Calu3 (cell line): ENCODE results near the gene AKAP13. TPM values are rescaled to one million over a fixed set of nuclear protein-coding genes. Genes with fewer than 3 reads are reported as not detected.

Experiments used
- BruUV-seq: library from RNA; stranded (reverse); fragments of 400-500 nt; replicated peaks from 2 replicates; lab custom pipeline; 2021; lab: Mats Ljungman, UMichigan
- CTCF ChIA-PET: fragments of 300-600 bp; sonication (Branson Sonifier 250); formaldehyde crosslinking; loops from one replicate; lab custom pipeline; 2022; ENCODE audit warnings: antibody characterized with exemption; lab: Charles Lee
- DNase-seq: peaks from one replicate; pipeline ENCODE4 v3.0.0; 2022
- H3K27ac Mint-ChIP-seq: one replicate; pipeline ENCODE4 v1.8.0; 2022; ENCODE audit warnings: mixed read lengths; ENCODE audit not compliant: unreplicated experiment
- H3K27me3 Mint-ChIP-seq: one replicate; pipeline ENCODE4 v1.8.0; 2022; ENCODE audit warnings: mixed read lengths; ENCODE audit not compliant: unreplicated experiment
- H3K36me3 Mint-ChIP-seq: one replicate; pipeline ENCODE4 v1.8.0; 2022; ENCODE audit warnings: mild to moderate bottlenecking, moderate library complexity, mixed read lengths; ENCODE audit not compliant: insufficient read depth, unreplicated experiment
- H3K4me1 Mint-ChIP-seq: one replicate; pipeline ENCODE4 v1.8.0; 2022; ENCODE audit warnings: mild to moderate bottlenecking, low read depth, mixed read lengths; ENCODE audit not compliant: unreplicated experiment
- H3K4me3 Mint-ChIP-seq: one replicate; pipeline ENCODE4 v1.8.0; 2022; ENCODE audit warnings: mild to moderate bottlenecking, low read depth, moderate library complexity, mixed read lengths; ENCODE audit not compliant: unreplicated experiment
- H3K9me3 Mint-ChIP-seq: one replicate; pipeline ENCODE4 v1.8.0; 2022; ENCODE audit warnings: low read depth, mixed read lengths; ENCODE audit not compliant: unreplicated experiment
- intact Hi-C: fragments of 100-400 bp; cut with micrococcal nuclease; formaldehyde crosslinking; loops from one replicate; pipeline ENCODE4 v1.10.0; 2022; ENCODE audit not compliant: unreplicated experiment
- total RNA-seq: library from RNA; stranded (reverse); gene quantifications from 2 replicates; pipeline ENCODE4 v1.2.3, GENCODE V29; 2022
- TF ChIP-seq, protein P1 (sequence below): fragments of 200-600 bp; IDR thresholded peaks from one replicate; pipeline ENCODE4 v1.8.0; 2022; ENCODE audit warnings: antibody characterized with exemption; ENCODE audit not compliant: unreplicated experiment

The AKAP13 gene
- total RNA-seq, 1 experiment from 2014 or later: 145 TPM

DNA sequence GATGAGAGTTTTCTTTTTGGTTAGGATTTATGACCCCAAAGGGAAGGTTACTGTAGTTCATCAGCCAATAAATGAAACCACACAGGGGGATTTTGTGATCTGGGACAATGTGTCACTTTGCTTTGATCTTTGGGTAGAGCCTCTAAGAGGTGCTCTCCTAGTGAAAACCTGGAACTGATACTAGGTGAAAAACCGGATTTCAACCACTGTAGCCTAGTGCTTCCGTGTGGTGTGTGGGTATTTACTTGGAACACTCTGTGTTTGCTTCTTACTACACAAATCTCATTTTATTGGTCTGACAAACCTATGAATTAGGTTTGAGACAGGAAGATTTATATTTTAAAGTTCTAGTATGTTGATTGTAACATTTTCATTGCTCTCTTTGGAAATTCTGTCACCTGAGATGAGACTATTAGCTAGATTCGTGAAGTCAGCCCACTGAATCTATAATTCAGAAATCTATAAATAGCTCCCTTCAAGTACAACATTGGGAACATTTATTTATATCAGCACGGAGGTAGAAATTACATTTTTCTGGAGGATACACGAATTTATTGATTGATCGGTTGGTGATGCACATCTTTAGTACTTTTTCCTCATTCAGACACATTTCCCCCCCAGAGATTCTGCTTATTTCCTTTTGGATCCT lies 119.8 kb downstream of the AKAP13 start:
- H3K4me1 Mint-ChIP-seq: peaks cover 46% of the 10 kb centered on the region
- no peak overlapping the region for H3K27ac Mint-ChIP-seq
- H3K9me3 Mint-ChIP-seq: no peaks in the 10 kb centered on the region
- CTCF ChIA-PET: no interaction called here
- H3K4me3 Mint-ChIP-seq: no peak overlapping the region
- H3K27me3 Mint-ChIP-seq: no peaks in the 10 kb centered on the region
- TF ChIP-seq, protein P1, sequence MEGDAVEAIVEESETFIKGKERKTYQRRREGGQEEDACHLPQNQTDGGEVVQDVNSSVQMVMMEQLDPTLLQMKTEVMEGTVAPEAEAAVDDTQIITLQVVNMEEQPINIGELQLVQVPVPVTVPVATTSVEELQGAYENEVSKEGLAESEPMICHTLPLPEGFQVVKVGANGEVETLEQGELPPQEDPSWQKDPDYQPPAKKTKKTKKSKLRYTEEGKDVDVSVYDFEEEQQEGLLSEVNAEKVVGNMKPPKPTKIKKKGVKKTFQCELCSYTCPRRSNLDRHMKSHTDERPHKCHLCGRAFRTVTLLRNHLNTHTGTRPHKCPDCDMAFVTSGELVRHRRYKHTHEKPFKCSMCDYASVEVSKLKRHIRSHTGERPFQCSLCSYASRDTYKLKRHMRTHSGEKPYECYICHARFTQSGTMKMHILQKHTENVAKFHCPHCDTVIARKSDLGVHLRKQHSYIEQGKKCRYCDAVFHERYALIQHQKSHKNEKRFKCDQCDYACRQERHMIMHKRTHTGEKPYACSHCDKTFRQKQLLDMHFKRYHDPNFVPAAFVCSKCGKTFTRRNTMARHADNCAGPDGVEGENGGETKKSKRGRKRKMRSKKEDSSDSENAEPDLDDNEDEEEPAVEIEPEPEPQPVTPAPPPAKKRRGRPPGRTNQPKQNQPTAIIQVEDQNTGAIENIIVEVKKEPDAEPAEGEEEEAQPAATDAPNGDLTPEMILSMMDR: no peak
- BruUV-seq: no TSS peak
- H3K36me3 Mint-ChIP-seq: no peaks in the 10 kb centered on the region
- DNase-seq: no peak
- intact Hi-C loops: loop anchor here (5.0 kb wide), 1 partner anchor 203 kb away; no protein-coding TSS in a partner anchor

DNA sequence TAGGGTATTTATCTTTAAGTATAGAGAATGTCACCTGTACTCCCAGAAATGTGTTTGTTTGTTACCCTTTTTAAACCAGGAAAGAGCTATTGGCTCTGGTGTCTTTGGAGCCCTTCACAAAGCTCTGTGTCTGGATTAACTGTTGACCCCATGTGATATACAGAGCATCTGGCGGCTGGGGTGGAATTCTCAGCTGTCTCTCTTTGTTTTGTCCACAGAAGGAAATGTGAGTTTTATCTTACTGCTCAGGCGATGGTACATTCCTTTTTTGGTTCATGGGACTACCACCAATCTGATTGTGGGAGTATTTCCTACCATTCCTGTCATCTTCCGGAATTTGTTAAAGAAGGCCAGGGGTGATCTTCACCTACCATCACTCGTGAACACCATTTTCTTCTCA lies 120.3 kb downstream of the AKAP13 start:
- Mint-ChIP-seq H3K36me3 (no peaks in the 10 kb centered on the region), H3K4me3 (no peak overlapping the region), H3K4me1 (peaks cover 49% of the 10 kb centered on the region), H3K27ac (no peak overlapping the region), H3K27me3 (no peaks in the 10 kb centered on the region), H3K9me3 (no peaks in the 10 kb centered on the region)
- BruUV-seq: no TSS peak
- DNase-seq: no peak
- CTCF ChIA-PET: no interaction called here
- intact Hi-C loops: loop anchor here (5.0 kb wide), 1 partner anchor 203 kb away; no protein-coding TSS in a partner anchor
- TF ChIP-seq, protein P1: no peak

DNA sequence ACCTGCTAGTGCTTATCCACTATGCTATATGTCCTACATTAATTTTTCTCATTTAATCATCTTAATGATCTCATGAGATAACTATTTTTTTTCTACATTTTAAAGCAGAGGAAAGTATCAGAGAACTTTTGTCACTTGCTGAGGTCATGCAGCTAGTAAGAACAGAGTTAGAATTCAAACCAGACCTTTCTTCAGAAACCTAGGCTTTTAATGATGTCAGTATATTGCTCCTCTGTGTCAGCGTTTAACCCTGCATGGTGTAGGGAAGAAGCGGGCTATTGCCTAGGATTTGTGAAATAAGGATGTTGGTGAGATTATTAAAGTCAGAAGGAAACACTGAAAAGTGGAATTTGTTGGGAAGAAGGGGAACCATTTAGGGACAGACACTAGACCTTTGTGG lies 121.2 kb downstream of the AKAP13 start:
- DNase-seq: no peak
- no peaks in the 10 kb centered on the region for H3K27me3 Mint-ChIP-seq
- no TSS peak for BruUV-seq
- H3K4me1 Mint-ChIP-seq: peaks cover 50% of the 10 kb centered on the region
- TF ChIP-seq, protein P1: no peak
- H3K9me3 Mint-ChIP-seq: no peaks in the 10 kb centered on the region
- H3K4me3 Mint-ChIP-seq: no peak overlapping the region
- no peak overlapping the region for H3K27ac Mint-ChIP-seq
- H3K36me3 Mint-ChIP-seq: no peaks in the 10 kb centered on the region
- intact Hi-C loops: loop anchor here (5.0 kb wide), 1 partner anchor 204 kb away; no protein-coding TSS in a partner anchor
- CTCF ChIA-PET: interaction anchor here (0.5 kb wide), 1 partner anchor 207 kb away, joined by 4 read pairs; no protein-coding TSS in a partner anchor

GRCh38 chr15:85503151-85503799 lies 122.9 kb downstream of the AKAP13 start:
- no peak overlapping the region for H3K4me3 Mint-ChIP-seq
- no TSS peak for BruUV-seq
- no peak overlapping the region for H3K27ac Mint-ChIP-seq
- no peaks in the 10 kb centered on the region for H3K9me3 Mint-ChIP-seq
- intact Hi-C loops: loop anchor here (5.0 kb wide), 1 partner anchor 206 kb away; no protein-coding TSS in a partner anchor
- no peak for DNase-seq
- H3K4me1 Mint-ChIP-seq: peaks cover 41% of the 10 kb centered on the region
- TF ChIP-seq, protein P1: no peak
- no peaks in the 10 kb centered on the region for H3K27me3 Mint-ChIP-seq
- CTCF ChIA-PET: no interaction called here
- no peaks in the 10 kb centered on the region for H3K36me3 Mint-ChIP-seq
